ENCODE data around the gene C11orf58. TPM values are rescaled to one million over a fixed set of nuclear protein-coding genes. Genes with fewer than 3 reads are reported as not detected.

Gene C11orf58
- total RNA-seq, 2 donors from 2014 or later = 120 to 128 TPM

- peaks cover 3% of the 10 kb centered on the region for H3K36me3 ChIP-seq
- no peaks in the 10 kb centered on the region for H3K27me3 ChIP-seq
- peaks cover 0 to 43% of the 10 kb centered on the region in 2 donors for H3K4me1 ChIP-seq
- no peaks in the 10 kb centered on the region for H3K9me3 ChIP-seq
- TF ChIP-seq, protein P1, sequence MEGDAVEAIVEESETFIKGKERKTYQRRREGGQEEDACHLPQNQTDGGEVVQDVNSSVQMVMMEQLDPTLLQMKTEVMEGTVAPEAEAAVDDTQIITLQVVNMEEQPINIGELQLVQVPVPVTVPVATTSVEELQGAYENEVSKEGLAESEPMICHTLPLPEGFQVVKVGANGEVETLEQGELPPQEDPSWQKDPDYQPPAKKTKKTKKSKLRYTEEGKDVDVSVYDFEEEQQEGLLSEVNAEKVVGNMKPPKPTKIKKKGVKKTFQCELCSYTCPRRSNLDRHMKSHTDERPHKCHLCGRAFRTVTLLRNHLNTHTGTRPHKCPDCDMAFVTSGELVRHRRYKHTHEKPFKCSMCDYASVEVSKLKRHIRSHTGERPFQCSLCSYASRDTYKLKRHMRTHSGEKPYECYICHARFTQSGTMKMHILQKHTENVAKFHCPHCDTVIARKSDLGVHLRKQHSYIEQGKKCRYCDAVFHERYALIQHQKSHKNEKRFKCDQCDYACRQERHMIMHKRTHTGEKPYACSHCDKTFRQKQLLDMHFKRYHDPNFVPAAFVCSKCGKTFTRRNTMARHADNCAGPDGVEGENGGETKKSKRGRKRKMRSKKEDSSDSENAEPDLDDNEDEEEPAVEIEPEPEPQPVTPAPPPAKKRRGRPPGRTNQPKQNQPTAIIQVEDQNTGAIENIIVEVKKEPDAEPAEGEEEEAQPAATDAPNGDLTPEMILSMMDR (IDR thresholded peaks at IDR 0.05) = no peak
- H3K4me3 ChIP-seq = no peak overlapping the region
- no peak overlapping the region for H3K27ac ChIP-seq
- DNase-seq (ENCODE audit: low spot score) = no peak
Observed at GRCh38 chr11:16793511-16793910, 55.1 kb downstream of the C11orf58 start.

DNA sequence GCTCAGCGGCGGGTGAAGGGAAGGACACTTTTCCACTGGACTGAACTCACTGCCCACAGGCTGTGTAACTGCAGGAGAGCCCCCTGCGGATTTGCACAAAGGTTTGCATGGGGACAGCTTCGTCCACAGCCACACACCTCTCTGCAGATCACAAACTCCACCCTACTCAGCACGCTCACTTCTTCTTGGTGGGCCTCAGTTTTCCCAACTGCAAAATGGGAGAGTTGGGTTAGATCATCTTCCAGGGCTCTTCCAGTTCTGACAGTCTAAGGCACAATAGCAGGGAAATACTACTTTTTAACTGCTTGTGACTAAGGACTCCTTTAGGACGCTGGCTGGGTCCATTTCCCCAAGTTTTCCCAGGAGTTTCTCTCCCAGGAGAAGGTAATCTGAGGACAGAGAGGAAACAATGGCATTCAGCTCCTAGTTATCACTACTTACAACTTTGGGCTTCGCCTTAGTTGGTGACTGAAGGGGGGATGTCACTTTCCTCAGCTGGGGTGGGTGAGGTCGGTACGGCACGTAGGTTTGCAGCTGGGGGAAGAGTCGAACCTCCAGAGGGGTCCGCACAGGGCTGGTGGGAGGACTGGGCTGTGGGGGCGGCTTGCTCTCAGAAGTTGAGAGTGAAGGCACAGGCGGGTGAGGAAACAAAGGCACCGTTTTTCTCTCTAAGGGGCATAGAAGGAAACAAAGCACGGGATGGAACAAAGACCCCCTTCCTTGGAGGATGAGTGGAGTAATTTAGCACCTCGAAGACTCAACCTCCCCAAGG, 55.8 kb downstream of the C11orf58 start:
- H3K4me3 ChIP-seq = no peak overlapping the region
- TF ChIP-seq, protein P1 (IDR thresholded peaks at IDR 0.05) = no peak
- H3K4me1 ChIP-seq = peaks cover 0 to 36% of the 10 kb centered on the region in 2 donors
- H3K36me3 ChIP-seq = peaks cover 3% of the 10 kb centered on the region
- no peak overlapping the region for H3K27ac ChIP-seq
- DNase-seq (ENCODE audit: low spot score) = no peak
- no peaks in the 10 kb centered on the region for H3K9me3 ChIP-seq
- H3K27me3 ChIP-seq = no peaks in the 10 kb centered on the region

- H3K27me3 ChIP-seq = no peaks in the 10 kb centered on the region
- H3K9me3 ChIP-seq = no peaks in the 10 kb centered on the region
- H3K27ac ChIP-seq = no peak overlapping the region
- peaks cover 3% of the 10 kb centered on the region for H3K36me3 ChIP-seq
- H3K4me3 ChIP-seq = no peak overlapping the region
- TF ChIP-seq, protein P1 (IDR thresholded peaks at IDR 0.05) = no peak
- no peak for DNase-seq (ENCODE audit: low spot score)
- peaks cover 0 to 28% of the 10 kb centered on the region in 2 donors for H3K4me1 ChIP-seq
Observed at GRCh38 chr11:16795146-16795545, 56.7 kb downstream of the C11orf58 start.

DNA sequence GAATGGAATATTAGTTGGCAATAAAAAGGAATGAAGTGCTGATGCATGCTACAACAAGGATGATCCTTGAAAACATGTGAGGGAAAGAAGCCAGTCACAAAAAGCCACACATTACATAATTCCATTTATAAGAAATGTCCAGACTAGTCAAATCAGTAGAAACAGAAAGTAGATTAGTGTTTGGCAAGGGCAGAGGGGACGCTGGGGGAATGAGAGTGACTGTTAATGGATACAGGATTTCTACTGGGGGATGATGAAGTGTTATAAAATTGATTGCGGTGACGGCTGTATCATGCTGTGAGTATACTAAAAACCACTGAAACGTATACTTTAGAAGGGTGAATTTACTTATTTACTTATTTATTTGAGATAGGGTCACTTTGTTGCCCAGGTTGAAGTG, 57.9 kb downstream of the C11orf58 start:
- no peak for DNase-seq (ENCODE audit: low spot score)
- Histone ChIP-seq H3K36me3 (peaks cover 3% of the 10 kb centered on the region), H3K27ac (no peak overlapping the region), H3K4me3 (no peak overlapping the region), H3K4me1 (peaks cover 0 to 20% of the 10 kb centered on the region in 2 donors), H3K27me3 (no peaks in the 10 kb centered on the region), H3K9me3 (no peaks in the 10 kb centered on the region)
- TF ChIP-seq, protein P1 (IDR thresholded peaks at IDR 0.05) = no peak

GRCh38 chr11:16797776-16798175, 59.3 kb downstream of the C11orf58 start:
- H3K4me1 ChIP-seq = peaks cover 0 to 17% of the 10 kb centered on the region in 2 donors
- no peak for DNase-seq (ENCODE audit: low spot score)

More at GRCh38 chr11:16797776-16798175, 59.3 kb downstream of the C11orf58 start:
- Histone ChIP-seq H3K4me3 (no peak overlapping the region), H3K36me3 (peaks cover 7% of the 10 kb centered on the region), H3K9me3 (no peaks in the 10 kb centered on the region), H3K27ac (no peak overlapping the region), H3K27me3 (no peaks in the 10 kb centered on the region)
- TF ChIP-seq, protein P1 (IDR thresholded peaks at IDR 0.05) = no peak

Data from right atrium auricular region (tissue), 2 donors.